Fibroblast of lung (primary cell): ENCODE data around the gene FLT3LG. TPM values are rescaled to one million over a fixed set of nuclear protein-coding genes. Genes with fewer than 3 reads are reported as not detected.
A peak's percentile ranks its signal among the peaks of the same experiment; 100 is the strongest.

ENCODE experiments used
- DNase-seq, 2 donors: peaks; one replicate each; pipeline versions ENCODE4 v3.0.0 to v3.0.0-alpha.2; 2010; ENCODE audit warnings: low read depth in 2 of 2
- H2AFZ ChIP-seq: 2 replicates; pipeline ENCODE4 v1.5.1; 2012; ENCODE audit warnings: low read length, control low read depth, inconsistent platforms
- H3K27ac ChIP-seq: 2 replicates; pipeline ENCODE4 v1.5.1; 2011; ENCODE audit warnings: low read length, control low read depth; ENCODE audit not compliant: insufficient read depth
- H3K27me3 ChIP-seq: 2 replicates; pipeline ENCODE4 v1.5.1; 2011; ENCODE audit warnings: mild to moderate bottlenecking, low read length; ENCODE audit not compliant: control insufficient read depth, insufficient read depth
- H3K36me3 ChIP-seq: 2 replicates; pipeline ENCODE4 v1.5.1; 2011; ENCODE audit warnings: low read length; ENCODE audit not compliant: control insufficient read depth, insufficient read depth
- H3K4me1 ChIP-seq: 2 replicates; pipeline ENCODE4 v1.5.1; 2011; ENCODE audit warnings: low read length; ENCODE audit not compliant: control insufficient read depth, insufficient read depth; ENCODE audit errors: extremely low read depth
- H3K4me2 ChIP-seq: 2 replicates; pipeline ENCODE4 v1.5.1; 2011; ENCODE audit warnings: low read length, control low read depth; ENCODE audit not compliant: insufficient read depth; ENCODE audit errors: extremely low read depth
- H3K4me3 ChIP-seq, 4 experiments: fragments of 200-600 bp in 1 of 4; sonication (generic) in 1 of 4; replicated peaks in 1 of 4; 2 replicates each; pipeline ENCODE4 v1.5.1; 2011 to 2016; ENCODE audit warnings: low read length in 4 of 4, low read depth in 3 of 4, mild to moderate bottlenecking in 3 of 4, control low read depth in 2 of 4, inconsistent platforms in 1 of 4, mixed read lengths in 1 of 4; ENCODE audit not compliant: insufficient read depth in 1 of 4; ENCODE audit errors: control extremely low read depth in 1 of 4
- H3K79me2 ChIP-seq: 2 replicates; pipeline ENCODE4 v1.5.1; 2012; ENCODE audit warnings: mild to moderate bottlenecking, low read length, inconsistent platforms; ENCODE audit not compliant: control insufficient read depth, insufficient read depth
- H3K9ac ChIP-seq: 2 replicates; pipeline ENCODE4 v1.5.1; 2011; ENCODE audit warnings: mild to moderate bottlenecking, low read length, control low read depth; ENCODE audit not compliant: insufficient read depth
- H3K9me3 ChIP-seq: 2 replicates; pipeline ENCODE4 v1.5.1; 2012; ENCODE audit warnings: low read depth, low read length; ENCODE audit not compliant: control insufficient read depth, insufficient read depth
- H4K20me1 ChIP-seq: 2 replicates; pipeline ENCODE4 v1.5.1; 2011; ENCODE audit warnings: low read length; ENCODE audit not compliant: control insufficient read depth, insufficient read depth; ENCODE audit errors: extremely low read depth
- EZH2 ChIP-seq: IDR thresholded peaks from 2 replicates; pipeline ENCODE4 v1.5.1; 2012; ENCODE audit warnings: low read length, control low read depth, mild to moderate bottlenecking; ENCODE audit errors: missing control alignments
- polyA plus RNA-seq, 2 donors: library from polyadenylated mRNA; depleted of rRNA in 1 of 2; stranded (reverse) in 1 of 2; unstranded in 1 of 2; fragments of >200 nt; gene quantifications; 2 replicates each; pipeline ENCODE4 v1.2.1, GENCODE V29; 2011 to 2012; ENCODE audit warnings: missing spikeins in 1 of 2
- total RNA-seq: library from RNA; depleted of rRNA; stranded (reverse); fragments of >200 nt; gene quantifications from 2 replicates; pipeline ENCODE4 v1.2.1, GENCODE V29; 2014
- TF ChIP-seq, protein P1 (sequence below), 2 donors: IDR thresholded peaks in 1 of 2; conservative IDR thresholded peaks in 1 of 2; 1 replicate in 1 of 2; 2 replicates in 1 of 2; pipeline ENCODE4 v1.5.1; 2011 to 2012; ENCODE audit warnings: low read length in 2 of 2, control low read depth in 1 of 2, inconsistent platforms in 1 of 2, low read depth in 1 of 2, mild to moderate bottlenecking in 1 of 2

The FLT3LG gene
- total and polyA plus RNA-seq, 2 donors (not counting 1 experiment from before 2014, with no cell fraction given), result 4.4 to 4.5 TPM

DNA sequence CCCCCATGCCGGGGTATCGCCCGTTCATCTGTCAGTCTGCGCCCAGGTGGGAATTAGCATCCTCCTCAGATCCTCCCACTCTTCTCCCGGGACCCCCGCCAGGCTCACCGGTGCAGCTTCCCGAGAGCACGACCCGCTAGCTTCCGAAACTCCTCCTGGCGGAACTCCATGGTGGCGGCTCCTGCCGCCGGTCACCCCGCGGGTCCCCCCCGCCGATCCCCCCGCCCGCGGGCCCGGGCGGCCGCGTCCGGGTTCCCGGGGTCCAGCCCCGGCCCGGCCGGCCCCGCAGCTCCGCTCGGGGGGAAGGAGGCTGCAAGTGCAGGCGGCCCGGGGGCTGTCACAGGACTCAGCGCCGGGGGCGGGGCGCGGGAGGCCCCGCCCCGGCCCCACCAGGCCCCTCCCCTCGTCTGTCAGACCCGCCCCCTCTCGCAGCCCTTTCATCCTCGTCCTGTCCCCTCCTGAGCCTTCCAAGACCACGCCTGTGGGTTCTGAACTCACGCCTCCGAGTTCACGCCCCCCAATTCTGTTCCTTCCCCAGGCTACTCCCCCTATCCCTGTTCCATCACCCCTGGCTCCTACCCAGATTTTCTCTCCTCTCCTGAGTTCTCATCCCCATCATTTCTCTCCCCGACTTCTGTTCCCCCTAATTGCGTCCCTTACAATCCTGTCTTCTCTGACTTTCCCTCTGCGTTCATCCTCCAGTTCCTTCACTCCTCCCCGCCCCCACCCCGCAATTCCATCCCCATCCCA is 32.6 kb upstream of the FLT3LG start, which contains the start of gene SLC17A7:
Gene SLC17A7, minus strand, starts transcription at position 318 of the 750 bp plus-strand sequence. Its CDS starts 148 bp downstream, at position 170.
- H3K4me3 ChIP-seq, result no peak within 1 kb of the TSS
- H3K27ac ChIP-seq, result no peak within 1 kb of the TSS
- H3K4me2 ChIP-seq, result peak within 1 kb of the TSS; percentile 13
- no peak for DNase-seq
- H3K9ac ChIP-seq, result no peak within 1 kb of the TSS
- no peak within 1 kb of the TSS for H2AFZ ChIP-seq
- no peaks in the 10 kb centered on the region for H3K9me3 ChIP-seq
- H3K36me3 ChIP-seq, result no peaks in the 10 kb centered on the region
- peak; percentile 67 for TF ChIP-seq EZH2
- TF ChIP-seq, protein P1, sequence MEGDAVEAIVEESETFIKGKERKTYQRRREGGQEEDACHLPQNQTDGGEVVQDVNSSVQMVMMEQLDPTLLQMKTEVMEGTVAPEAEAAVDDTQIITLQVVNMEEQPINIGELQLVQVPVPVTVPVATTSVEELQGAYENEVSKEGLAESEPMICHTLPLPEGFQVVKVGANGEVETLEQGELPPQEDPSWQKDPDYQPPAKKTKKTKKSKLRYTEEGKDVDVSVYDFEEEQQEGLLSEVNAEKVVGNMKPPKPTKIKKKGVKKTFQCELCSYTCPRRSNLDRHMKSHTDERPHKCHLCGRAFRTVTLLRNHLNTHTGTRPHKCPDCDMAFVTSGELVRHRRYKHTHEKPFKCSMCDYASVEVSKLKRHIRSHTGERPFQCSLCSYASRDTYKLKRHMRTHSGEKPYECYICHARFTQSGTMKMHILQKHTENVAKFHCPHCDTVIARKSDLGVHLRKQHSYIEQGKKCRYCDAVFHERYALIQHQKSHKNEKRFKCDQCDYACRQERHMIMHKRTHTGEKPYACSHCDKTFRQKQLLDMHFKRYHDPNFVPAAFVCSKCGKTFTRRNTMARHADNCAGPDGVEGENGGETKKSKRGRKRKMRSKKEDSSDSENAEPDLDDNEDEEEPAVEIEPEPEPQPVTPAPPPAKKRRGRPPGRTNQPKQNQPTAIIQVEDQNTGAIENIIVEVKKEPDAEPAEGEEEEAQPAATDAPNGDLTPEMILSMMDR (conservative IDR thresholded peaks at IDR 0.05 in 1 of 2, IDR thresholded peaks at IDR 0.05 in 1 of 2; ENCODE audit: low read depth in 1 of 2, low read length in 2 of 2), result no peak
- H4K20me1 ChIP-seq, result no peaks in the 10 kb centered on the region
- no peaks in the 10 kb centered on the region for H3K79me2 ChIP-seq
- H3K4me1 ChIP-seq, result no peaks in the 10 kb centered on the region
- H3K27me3 ChIP-seq, result peaks cover 49% of the 10 kb centered on the region

DNA sequence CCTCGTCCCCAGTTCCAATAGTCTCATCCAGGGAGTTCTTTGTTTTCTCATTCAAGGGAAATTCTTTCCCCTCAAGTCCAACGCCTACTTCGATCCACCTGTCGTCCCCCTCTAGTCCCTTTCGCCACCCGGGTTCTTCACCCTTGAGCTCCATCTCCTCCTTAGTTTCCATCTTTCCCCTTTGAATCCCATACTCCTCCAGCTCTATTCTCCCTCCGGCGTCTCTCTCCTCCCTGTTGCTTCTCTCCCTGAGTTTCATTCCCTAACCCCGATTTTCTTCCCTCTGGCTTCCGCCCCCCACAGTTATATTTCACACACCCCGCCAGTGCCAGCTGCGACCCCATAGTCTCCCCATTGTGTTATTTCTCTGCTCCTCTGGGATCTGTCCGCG is 32.1 kb upstream of the FLT3LG start:
- no peak for DNase-seq
- Histone ChIP-seq H3K27ac (no peak overlapping the region), H3K36me3 (peaks cover under 1% of the 10 kb centered on the region), H2AFZ (no peak overlapping the region), H3K79me2 (no peaks in the 10 kb centered on the region), H3K4me3 (no peak overlapping the region), H3K4me2 (no peak overlapping the region), H3K9me3 (no peaks in the 10 kb centered on the region), H3K9ac (no peak overlapping the region), H3K4me1 (no peaks in the 10 kb centered on the region), H4K20me1 (no peaks in the 10 kb centered on the region), H3K27me3 (peaks cover 47% of the 10 kb centered on the region)
- TF ChIP-seq, protein P1 (conservative IDR thresholded peaks at IDR 0.05 in 1 of 2, IDR thresholded peaks at IDR 0.05 in 1 of 2; ENCODE audit: low read depth in 1 of 2, low read length in 2 of 2), result no peak
- peak; percentile 80 for TF ChIP-seq EZH2

DNA sequence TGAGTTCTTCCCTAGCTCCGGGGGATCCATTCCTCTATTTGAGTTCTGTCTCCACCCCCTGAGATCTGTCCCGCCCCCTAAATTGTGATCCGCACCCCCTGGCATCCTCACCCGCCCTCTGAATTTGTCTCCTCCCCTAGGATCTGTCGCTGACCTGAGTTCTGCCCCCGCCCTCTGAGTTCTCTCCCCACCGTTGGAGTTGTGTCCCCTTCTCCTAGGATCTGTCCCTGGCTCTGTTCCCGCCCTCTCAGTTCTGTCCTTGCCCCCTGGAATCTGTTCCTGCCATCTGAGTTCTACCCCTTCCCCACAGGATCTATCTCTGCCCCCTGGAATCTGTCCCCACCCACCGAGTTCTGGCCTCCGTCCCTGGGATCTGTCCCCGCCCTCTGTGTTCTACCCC is 31.7 kb upstream of the FLT3LG start:
- no peak overlapping the region for H3K27ac ChIP-seq
- TF ChIP-seq, protein P1 (conservative IDR thresholded peaks at IDR 0.05 in 1 of 2, IDR thresholded peaks at IDR 0.05 in 1 of 2; ENCODE audit: low read depth in 1 of 2, low read length in 2 of 2), result no peak
- TF ChIP-seq EZH2, result peak; percentile 25
- H3K27me3 ChIP-seq, result peaks cover 46% of the 10 kb centered on the region
- H3K9me3 ChIP-seq, result no peaks in the 10 kb centered on the region
- no peak for DNase-seq
- no peak overlapping the region for H3K9ac ChIP-seq
- H4K20me1 ChIP-seq, result no peaks in the 10 kb centered on the region
- H3K4me3 ChIP-seq, result no peak overlapping the region
- H3K4me2 ChIP-seq, result no peak overlapping the region
- H3K4me1 ChIP-seq, result no peaks in the 10 kb centered on the region
- peaks cover 3% of the 10 kb centered on the region for H3K36me3 ChIP-seq
- H2AFZ ChIP-seq, result no peak overlapping the region
- H3K79me2 ChIP-seq, result no peaks in the 10 kb centered on the region
